Measurements from ENCODE around the gene DACH1.

GRCh38 chr13:71580614-71581013 is 286.4 kb downstream of the DACH1 start:
- no peak for TF ChIP-seq CTCF (conservative IDR thresholded peaks at IDR 0.05 in 1 of 2, IDR thresholded peaks at IDR 0.05 in 1 of 2; ENCODE audit: low read depth in 1 of 2, low read length in 2 of 2)
- TF ChIP-seq EZH2 (IDR thresholded peaks at IDR 0.05; ENCODE audit: low read length, missing control alignments) = no peak

Data from fibroblast of lung (primary cell).